ENCODE results near the gene KRT6B.
"Not testable (repeated sequence)": the region's sequence is repeated elsewhere in the genome, so short reads cannot be mapped to it uniquely, and the experiment has no call there.

KRT6B gene

DNA sequence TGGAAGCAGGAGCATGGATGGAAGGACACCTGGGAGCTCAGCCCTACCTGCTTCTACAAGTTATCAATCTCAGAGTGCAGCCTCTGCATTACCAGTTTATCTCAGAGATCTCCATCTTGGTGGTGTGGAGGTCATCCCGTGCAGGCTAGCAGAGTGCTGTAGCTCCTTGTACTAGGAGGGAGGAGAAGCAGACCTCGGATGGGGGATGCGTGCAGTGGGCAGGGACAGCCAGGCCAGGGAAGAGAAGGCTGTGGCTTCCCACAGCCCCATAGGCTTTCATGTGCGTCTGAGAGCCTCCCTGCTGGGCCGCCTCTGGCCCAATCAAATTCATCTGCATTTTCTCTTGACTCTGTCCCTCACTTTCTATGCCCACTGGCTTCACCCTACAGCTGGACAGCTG, 37.0 kb downstream of the KRT6B start:
- no peak for DNase-seq (ENCODE audit: low read depth in 3 of 3, low spot score in 1 of 3)

DNA sequence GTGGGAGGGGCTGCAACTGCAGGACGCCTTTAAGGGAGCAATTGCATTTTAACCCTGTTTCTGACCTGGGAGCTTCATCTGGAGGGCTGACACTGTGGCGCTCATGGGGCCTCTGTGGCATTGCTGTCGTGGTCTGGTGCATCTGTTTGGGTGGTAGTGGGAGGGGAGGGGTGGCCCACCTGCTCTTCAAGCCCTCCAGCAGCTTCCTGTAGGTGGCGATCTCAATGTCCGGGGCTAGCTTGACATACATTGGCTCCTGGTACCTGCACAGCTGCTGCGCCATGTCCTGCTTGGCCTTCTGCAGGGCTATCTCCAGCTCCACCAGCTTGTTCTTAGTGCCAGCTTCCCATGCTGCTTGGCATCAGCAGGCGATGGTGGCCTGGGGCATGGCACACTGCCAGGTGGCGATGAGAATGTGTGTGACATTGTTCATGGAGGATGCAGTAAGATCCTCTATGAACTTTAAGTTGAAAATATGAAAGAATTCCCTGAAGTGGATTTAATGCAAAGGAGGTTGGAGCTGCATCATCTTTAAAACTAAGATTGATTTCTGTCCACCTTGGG, 38.1 kb downstream of the KRT6B start:
- DNase-seq (ENCODE audit: low read depth in 3 of 3, low spot score in 1 of 3): no peak

GRCh38 chr12:52413202-52413601, 38.7 kb downstream of the KRT6B start:
- DNase-seq (ENCODE audit: low read depth in 3 of 3, low spot score in 1 of 3): no peak

DNA sequence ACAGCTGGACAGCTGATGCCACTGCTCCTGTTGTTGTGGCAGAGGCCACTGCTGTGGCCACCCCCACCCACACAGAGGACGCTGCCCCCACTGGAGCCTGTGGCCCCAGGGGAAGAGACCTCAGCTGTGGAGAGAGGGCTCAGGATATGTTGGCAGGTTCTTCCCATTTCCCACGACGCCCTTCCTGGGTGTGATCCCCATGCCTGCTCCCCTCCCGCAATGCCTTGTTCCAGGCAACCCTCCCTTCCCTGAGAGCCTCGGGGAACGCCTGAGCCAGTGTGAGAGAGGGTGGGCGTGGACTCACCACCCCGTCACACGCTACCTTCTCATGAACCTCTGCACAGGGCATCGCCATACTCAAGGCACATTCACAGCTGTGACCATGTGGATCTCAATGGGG, 40.1 kb downstream of the KRT6B start:
- no peak for DNase-seq (ENCODE audit: low read depth in 3 of 3, low spot score in 1 of 3)

- DNase-seq (ENCODE audit: low read depth in 3 of 3, low spot score in 1 of 3): not testable (repeated sequence)
Observed at GRCh38 chr12:52410589-52411248, 41.2 kb downstream of the KRT6B start.

DNA sequence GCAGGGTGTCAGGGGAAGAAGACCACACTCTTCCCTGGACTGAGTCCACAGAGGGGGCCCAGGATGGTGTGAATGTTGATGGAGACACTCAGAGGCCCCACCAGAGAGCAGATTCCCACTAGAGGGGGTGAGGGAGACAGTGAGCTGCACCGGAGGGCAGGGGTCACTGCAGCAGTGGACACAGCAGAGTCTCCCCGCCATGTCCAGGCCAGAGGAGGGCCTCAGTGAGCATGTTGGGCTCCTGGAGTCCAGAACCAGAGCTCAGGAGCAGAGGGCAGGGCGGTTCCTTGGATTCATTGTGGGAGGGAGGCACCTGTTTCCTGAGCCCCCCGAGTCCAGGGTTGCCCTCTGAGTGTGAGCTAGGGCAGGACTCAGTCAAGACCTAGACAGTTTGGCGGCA, 44.0 kb downstream of the KRT6B start:
- DNase-seq (ENCODE audit: low read depth in 3 of 3, low spot score in 1 of 3): no peak

DNA sequence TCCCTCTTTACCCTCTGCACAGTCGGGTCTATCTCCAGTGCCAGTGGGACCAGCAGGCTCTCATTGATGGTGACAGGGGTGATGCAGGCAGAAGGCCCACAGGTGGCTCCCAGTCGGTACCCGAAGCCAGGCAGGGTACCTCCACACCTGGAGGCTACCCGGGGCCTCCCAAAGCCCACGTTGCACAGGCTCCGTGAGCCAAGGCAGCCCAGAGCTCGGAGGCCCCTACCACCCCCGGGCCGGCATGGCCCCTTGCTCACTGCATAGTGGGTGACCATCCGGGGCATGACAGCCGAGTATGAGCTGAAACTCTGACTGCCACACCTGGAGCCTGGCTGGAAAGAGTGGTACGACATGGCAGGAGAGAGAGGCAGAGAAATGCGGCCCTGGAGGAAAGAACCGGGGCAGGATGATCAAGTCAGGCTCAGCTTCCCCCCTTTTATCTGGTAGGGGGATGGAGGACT, 46.0 kb downstream of the KRT6B start, which contains the start of gene KRT82:
KRT82 (minus strand) TSS at position 414 of the 464 bp plus-strand sequence; CDS start at position 356, 58 bp downstream.
- no peak for DNase-seq (ENCODE audit: low read depth in 3 of 3, low spot score in 1 of 3)

DNA sequence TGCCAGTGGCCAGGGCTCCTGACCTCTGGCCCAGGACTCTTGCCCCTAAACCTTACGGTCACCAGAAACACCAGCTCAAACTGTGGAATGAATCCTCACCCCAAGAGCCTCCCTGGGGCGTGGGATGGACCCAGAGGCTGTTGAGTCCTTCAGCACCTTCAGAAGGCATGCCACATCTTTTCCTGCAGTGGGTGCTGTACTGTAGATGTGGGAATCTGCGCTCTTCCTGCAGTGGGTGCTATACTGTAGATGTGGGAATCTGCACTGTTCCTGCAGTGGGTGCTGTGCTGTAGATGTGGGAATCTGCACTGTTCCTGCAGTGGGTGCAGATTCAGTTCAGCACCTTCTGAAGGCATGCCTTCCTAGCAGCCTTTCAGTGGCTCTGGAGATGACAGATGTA, 47.0 kb downstream of the KRT6B start:
- no peak for DNase-seq (ENCODE audit: low read depth in 3 of 3, low spot score in 1 of 3)

DNA sequence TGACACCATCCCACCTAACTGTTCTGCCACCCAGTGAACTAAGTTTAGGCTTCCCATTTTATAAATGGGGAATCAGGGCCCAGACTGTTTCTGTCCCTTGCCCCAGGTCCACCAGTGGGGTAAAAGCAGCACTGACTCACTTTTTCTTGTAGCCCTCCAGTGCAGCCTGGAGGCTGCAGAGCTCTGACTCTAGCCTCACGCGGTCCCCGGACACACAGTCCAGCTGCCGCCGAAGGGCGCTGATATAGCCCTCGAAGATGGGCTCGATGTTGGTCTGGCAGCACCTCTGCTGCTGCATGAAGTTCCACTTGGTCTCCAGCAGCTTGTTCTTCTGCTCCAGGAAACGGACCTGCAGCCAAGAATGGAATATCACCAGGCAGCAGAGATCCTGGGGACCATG, 48.4 kb downstream of the KRT6B start:
- DNase-seq (ENCODE audit: low read depth in 3 of 3, low spot score in 1 of 3): no peak

GRCh38 chr12:52402873-52403540, 48.9 kb downstream of the KRT6B start:
- no peak for DNase-seq (ENCODE audit: low read depth in 3 of 3, low spot score in 1 of 3)

GRCh38 chr12:52402377-52402776, 49.6 kb downstream of the KRT6B start:
- DNase-seq (ENCODE audit: low read depth in 3 of 3, low spot score in 1 of 3): no peak

- no peak for DNase-seq (ENCODE audit: low read depth in 3 of 3, low spot score in 1 of 3)
Observed at GRCh38 chr12:52401926-52402325, 50.0 kb downstream of the KRT6B start.

GRCh38 chr12:52401526-52401925, 50.4 kb downstream of the KRT6B start:
- no peak for DNase-seq (ENCODE audit: low read depth in 3 of 3, low spot score in 1 of 3)

DNA sequence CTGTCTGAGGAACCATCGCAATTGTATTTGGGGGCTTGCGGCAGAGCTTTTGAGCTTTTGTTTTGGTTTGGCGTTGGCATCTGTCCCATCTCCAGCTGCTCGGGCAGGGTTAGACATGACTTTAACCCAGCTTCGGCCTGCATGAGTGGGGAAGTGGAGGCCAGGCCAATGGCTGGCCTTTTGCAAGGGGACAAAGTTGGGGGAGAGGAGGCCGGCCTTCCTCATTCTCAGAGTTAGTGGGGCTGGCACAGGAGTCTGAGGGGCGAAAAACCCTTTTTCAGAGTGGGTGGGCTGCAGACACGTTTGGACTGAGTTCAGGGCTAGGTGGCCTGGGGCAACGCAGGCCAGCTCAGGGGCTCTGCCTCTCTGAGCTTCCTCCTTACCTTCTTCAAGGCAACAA, 51.0 kb downstream of the KRT6B start:
- no peak for DNase-seq (ENCODE audit: low read depth in 3 of 3, low spot score in 1 of 3)

GRCh38 chr12:52399756-52400155, 52.2 kb downstream of the KRT6B start:
- DNase-seq (ENCODE audit: low read depth in 3 of 3, low spot score in 1 of 3): no peak

DNA sequence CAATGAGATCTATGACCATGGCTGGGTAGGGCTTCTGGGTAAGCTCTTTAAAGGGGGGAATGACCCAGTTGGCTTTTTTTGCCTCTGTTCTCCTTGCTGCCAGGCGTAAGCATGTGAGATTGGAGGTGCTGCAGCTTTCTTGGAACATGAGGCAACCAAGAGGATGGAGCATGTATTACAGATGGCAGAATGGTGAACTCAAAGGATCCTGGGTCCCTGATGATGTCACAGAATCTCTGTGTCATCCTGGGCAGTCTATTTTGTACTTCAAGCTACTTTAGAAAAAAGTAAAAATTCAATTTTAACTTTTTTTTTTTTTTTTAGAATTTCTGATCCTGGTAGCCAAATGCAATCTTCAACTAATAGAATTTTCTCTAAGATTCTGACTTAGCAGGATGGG, 53.8 kb downstream of the KRT6B start:
- no peak for DNase-seq (ENCODE audit: low read depth in 3 of 3, low spot score in 1 of 3)

DNA sequence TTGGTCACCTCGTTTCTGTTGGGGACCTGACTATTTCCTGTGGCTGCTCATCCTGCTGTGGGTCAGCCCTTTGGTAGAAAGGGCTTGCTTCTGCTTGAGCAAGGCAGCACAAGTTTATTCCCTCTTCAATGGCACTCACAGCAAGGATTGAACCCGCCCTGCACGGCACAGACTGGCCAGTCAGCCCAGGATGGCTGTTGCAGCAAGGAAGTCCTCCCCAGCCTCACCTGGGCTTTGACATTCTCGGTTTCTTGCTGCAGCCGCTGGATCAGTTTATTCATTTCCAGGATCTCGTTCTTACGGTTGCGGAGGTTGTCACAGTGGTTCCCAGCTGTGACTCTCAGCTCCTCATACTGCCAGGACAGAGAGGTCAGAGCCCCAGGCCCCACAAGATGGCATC, 55.3 kb downstream of the KRT6B start:
- no peak for DNase-seq (ENCODE audit: low read depth in 3 of 3, low spot score in 1 of 3)

Measured in stimulated activated CD4-positive, alpha-beta T cell treated with anti-CD3 and anti-CD28 coated beads, TNF-alpha, amount 100 ng/mL, for 1 hour (primary cell).